ENCODE measurements around the gene HAPLN2. TPM values are rescaled to one million over a fixed set of nuclear protein-coding genes. Genes with fewer than 3 reads are reported as not detected.

HAPLN2 gene
- total RNA-seq, 4 donors from 2014 or later: 1.5 to 1.7 TPM; not detected in 2

DNA sequence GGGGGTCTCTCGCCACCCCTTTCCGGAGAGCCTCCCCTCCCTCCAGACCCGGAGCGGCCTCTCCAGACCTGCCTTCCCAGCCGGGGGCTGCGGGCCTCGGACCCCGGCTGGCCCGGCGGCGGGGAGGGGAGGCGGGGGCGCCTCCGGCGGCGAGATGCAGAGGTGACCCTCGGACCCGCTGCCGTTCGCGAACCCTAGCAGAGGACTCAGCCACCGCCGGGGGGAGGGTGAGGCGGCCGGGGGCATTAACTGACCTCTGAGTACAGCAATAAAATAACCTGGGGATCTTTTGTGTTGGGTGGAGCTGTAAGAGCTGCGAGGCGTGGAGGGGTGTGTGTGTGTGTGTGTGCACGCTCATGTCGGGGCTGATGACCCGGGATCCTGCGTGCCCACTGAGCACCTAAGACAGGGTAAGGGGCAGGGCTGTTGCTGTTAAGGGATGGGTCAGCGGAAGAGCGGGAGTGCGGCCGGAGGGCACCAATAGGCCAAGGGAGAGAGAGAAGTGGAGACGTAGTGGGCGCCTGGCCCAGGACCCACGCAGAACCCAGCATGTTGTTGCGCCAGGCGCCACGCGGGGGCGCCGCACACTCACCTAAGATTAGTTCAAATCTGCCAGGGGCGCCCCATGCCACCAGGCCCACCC is 6.3 kb downstream of the HAPLN2 start:
- TF ChIP-seq, protein P1, sequence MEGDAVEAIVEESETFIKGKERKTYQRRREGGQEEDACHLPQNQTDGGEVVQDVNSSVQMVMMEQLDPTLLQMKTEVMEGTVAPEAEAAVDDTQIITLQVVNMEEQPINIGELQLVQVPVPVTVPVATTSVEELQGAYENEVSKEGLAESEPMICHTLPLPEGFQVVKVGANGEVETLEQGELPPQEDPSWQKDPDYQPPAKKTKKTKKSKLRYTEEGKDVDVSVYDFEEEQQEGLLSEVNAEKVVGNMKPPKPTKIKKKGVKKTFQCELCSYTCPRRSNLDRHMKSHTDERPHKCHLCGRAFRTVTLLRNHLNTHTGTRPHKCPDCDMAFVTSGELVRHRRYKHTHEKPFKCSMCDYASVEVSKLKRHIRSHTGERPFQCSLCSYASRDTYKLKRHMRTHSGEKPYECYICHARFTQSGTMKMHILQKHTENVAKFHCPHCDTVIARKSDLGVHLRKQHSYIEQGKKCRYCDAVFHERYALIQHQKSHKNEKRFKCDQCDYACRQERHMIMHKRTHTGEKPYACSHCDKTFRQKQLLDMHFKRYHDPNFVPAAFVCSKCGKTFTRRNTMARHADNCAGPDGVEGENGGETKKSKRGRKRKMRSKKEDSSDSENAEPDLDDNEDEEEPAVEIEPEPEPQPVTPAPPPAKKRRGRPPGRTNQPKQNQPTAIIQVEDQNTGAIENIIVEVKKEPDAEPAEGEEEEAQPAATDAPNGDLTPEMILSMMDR (IDR thresholded peaks at IDR 0.05; ENCODE audit: low read depth): no peak

DNA sequence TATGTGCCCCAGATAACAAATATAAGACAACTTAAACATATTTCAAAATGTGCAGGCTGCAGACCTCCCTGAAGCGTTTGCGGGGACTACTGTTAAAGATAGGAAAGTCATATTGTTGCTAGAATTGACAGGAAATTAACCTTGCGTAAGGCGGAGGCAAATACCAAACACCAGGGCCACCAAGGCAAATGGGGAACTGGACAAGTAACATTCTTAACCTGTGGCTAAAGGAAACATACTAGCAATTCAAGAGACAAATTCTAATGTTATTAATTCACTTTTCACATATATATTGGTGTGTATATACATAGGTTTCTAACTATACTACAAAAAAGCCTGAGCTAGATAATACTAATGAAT is 6.8 kb downstream of the HAPLN2 start:
- TF ChIP-seq, protein P1 (IDR thresholded peaks at IDR 0.05; ENCODE audit: low read depth): no peak

DNA sequence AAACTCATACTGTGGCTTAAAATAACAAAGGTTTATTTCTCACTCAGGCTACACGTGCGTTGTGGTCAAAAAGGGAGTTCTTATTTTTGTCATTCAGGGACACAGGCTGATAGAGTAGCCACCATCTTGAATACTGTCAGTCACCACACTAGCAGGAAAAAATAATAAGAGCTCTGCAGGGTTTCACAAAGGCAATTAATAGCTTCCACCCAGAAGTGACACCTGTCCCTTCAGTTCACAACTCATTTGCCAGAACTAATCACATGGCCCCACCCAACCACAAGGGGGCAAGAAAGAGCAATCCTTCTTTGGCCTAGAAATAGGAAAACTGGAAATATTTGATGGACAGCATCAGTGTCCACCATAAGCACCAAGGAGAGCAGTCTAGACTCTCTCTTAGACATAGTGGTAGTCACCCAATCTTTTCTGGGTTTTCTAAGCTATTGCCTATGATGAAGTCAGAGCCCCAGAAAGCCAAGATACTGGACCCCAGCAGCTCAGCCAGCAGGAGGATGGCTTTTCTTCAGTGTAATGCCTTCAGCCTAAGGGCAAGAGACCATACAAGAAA is 8.2 kb downstream of the HAPLN2 start:
- TF ChIP-seq, protein P1 (IDR thresholded peaks at IDR 0.05; ENCODE audit: low read depth): no peak

DNA sequence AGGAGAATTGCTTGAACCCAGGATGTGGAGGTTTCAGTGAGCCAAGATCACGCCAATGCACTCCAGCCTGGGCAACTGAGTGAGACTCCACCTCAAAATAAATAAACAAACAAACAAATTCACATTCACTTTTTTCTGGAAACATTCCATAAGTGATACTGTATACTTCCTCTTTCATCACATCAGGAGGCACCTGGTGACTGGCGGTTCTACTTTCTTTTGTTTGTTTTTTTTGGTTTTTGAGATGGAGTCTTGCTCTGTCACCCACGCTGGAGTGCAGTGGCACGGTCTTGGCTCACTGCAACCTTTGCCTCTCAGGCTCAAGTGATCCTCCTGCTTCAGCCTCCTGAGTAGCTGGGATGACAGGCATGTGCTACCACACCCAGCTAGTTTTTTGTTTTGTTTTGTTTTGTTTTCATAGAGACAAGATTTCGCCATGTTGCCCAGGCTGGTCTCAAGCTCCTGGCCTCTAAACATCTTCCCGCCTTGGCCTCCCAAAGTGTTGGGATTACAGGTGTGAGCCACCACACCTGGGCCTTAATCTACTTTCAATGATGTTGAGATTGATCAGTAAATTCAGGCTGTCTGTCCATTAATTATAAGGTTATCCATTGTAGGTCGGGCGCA is 10.7 kb downstream of the HAPLN2 start:
- TF ChIP-seq, protein P1 (IDR thresholded peaks at IDR 0.05; ENCODE audit: low read depth): no peak

DNA sequence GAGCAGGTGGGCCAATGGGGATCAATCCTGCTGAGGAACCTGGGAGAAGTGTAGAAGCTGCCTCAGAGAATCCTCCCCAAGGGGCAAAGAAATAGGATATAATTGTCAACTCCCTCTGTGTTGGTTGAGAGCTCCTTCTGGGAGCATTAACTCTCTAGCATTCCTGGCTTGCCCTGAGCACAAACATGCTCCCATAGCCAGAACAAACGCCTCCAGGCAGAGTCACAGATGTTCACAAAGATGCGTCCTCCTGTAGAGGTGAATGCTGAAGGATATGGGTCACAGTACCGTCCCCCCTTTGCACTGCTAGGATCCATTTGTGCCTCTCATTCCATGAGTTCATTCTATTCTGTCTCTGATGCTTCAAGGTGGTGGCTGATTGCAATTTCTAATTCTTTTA is 13.1 kb downstream of the HAPLN2 start:
- TF ChIP-seq, protein P1 (IDR thresholded peaks at IDR 0.05; ENCODE audit: low read depth): no peak

DNA sequence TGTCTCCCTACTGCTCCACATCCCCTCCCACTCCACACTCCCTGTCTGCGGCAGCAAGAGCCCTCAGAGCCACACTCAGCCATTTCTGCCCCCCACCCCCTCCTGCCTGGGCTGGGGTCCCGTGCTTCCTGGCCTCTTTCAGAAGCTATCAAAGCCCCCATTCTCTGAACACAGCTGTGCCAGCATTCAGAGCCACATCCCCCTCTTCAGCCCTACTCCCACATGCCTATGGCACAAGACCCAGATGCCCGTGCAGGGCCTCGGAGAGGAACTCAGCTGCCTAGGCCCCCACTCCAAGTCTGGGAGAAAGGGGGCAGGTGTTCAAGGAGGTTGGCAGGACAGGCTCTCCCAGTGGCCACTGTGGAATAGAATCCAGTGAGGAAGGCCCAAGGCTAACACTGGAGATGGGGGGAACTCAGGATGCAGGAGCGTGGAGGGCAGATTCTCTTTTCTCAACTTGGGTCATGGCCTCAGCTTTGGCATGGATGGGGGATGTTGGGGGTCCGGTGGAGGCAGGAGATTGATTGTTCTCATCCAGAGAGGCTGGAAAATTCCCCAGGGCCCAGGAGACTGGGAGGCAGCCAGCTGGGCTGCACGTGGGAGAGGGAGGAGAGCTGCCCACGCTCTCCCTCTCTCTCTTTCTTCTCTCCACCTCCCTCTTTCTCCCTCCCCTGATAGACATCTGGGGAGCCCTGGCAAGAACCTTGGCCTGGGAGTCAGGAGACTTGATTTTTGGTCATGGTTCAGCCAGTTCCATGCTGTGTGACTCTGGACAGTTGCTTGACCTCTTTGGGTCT is 19.2 kb downstream of the HAPLN2 start:
- TF ChIP-seq, protein P1 (IDR thresholded peaks at IDR 0.05; ENCODE audit: low read depth): no peak

DNA sequence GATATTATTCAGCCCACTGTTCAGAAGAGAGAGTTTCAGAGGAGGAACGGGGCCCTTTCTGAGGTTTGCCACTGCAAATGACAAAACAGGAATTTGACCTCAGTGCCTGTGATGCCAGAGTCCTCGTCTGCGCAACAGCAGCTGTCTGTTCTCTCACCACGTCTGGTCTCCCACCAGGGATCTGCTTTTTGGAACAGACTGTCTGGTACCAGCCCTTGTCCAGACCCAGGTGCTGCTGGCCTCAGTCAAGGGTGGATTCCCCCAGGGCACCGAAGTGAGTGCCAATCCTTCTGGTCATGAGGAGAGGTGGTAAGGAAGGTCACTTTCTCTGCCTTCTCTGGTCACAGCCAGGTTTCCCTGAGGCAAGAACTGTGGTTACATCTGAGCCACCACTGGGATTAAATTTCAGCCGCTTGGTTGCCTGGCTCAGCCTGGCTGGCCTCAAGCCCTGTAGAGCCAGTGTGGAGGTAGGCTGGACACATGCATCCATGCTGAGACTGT is 20.4 kb downstream of the HAPLN2 start:
- TF ChIP-seq, protein P1 (IDR thresholded peaks at IDR 0.05; ENCODE audit: low read depth): no peak

Measured in subcutaneous adipose tissue (tissue), 4 donors.